ENCODE results near the gene SLC30A7.
"Not testable (repeated sequence)": the region's sequence is repeated elsewhere in the genome, so short reads cannot be mapped to it uniquely, and the experiment has no call there.

SLC30A7 gene

GRCh38 chr1:100895540-100896480 lies at the start of gene SLC30A7:
Gene SLC30A7, plus strand, starts transcription at chr1:100896090. Its CDS starts 173 bp downstream, at chr1:100896263.
- DNase-seq (ENCODE audit: low spot score) = peak; percentile 95

GRCh38 chr1:100847361-100848082 lies 48.4 kb upstream of the SLC30A7 start:
- no peak for DNase-seq (ENCODE audit: low spot score)

GRCh38 chr1:100851726-100852125 lies 44.2 kb upstream of the SLC30A7 start:
- DNase-seq (ENCODE audit: low spot score) = no peak

- DNase-seq (ENCODE audit: low spot score) = no peak
Measured at GRCh38 chr1:100852976-100853375, 42.9 kb upstream of the SLC30A7 start.

- not testable (repeated sequence) for DNase-seq (ENCODE audit: low spot score)
Measured at GRCh38 chr1:100855116-100855515, 40.8 kb upstream of the SLC30A7 start.

GRCh38 chr1:100860397-100860991 lies 35.4 kb upstream of the SLC30A7 start:
- DNase-seq (ENCODE audit: low spot score) = no peak

GRCh38 chr1:100861379-100861778 lies 34.5 kb upstream of the SLC30A7 start:
- DNase-seq (ENCODE audit: low spot score) = no peak

- DNase-seq (ENCODE audit: low spot score) = no peak
Measured at GRCh38 chr1:100862591-100862990, 33.3 kb upstream of the SLC30A7 start.

GRCh38 chr1:100866041-100866900 lies 29.6 kb upstream of the SLC30A7 start:
- peak; percentile 9 for DNase-seq (ENCODE audit: low spot score)

- no peak for DNase-seq (ENCODE audit: low spot score)
Measured at GRCh38 chr1:100866901-100867206, 29.0 kb upstream of the SLC30A7 start.

GRCh38 chr1:100868364-100868995 lies 27.4 kb upstream of the SLC30A7 start:
- peak; percentile 31 for DNase-seq (ENCODE audit: low spot score)

GRCh38 chr1:100869996-100870395 lies 25.9 kb upstream of the SLC30A7 start:
- DNase-seq (ENCODE audit: low spot score) = no peak

- no peak for DNase-seq (ENCODE audit: low spot score)
Measured at GRCh38 chr1:100874433-100874832, 21.5 kb upstream of the SLC30A7 start.

GRCh38 chr1:100875228-100875627 lies 20.7 kb upstream of the SLC30A7 start:
- DNase-seq (ENCODE audit: low spot score) = no peak

- DNase-seq (ENCODE audit: low spot score) = no peak
Measured at GRCh38 chr1:100876291-100876690, 19.6 kb upstream of the SLC30A7 start.

- DNase-seq (ENCODE audit: low spot score) = no peak
Measured at GRCh38 chr1:100879422-100879821, 16.5 kb upstream of the SLC30A7 start.

- DNase-seq (ENCODE audit: low spot score) = no peak
Measured at GRCh38 chr1:100881687-100882086, 14.2 kb upstream of the SLC30A7 start.

- DNase-seq (ENCODE audit: low spot score) = no peak
Measured at GRCh38 chr1:100882698-100883097, 13.2 kb upstream of the SLC30A7 start.

GRCh38 chr1:100883963-100884362 lies 11.9 kb upstream of the SLC30A7 start:
- DNase-seq (ENCODE audit: low spot score) = no peak

- not testable (repeated sequence) for DNase-seq (ENCODE audit: low spot score)
Measured at GRCh38 chr1:100889007-100889406, 6.9 kb upstream of the SLC30A7 start.

- not testable (repeated sequence) for DNase-seq (ENCODE audit: low spot score)
Measured at GRCh38 chr1:100889869-100890482, 5.9 kb upstream of the SLC30A7 start.

Data from activated CD4-positive, alpha-beta T cell treated with anti-CD3 and anti-CD28 coated beads, Interleukin-2, Interleukin-4, amounts not matched to agents 100 ng/mL and 50 ng/mL, durations not matched to agents 16 hours and 8 hours (primary cell).